GM18861 (cell line): ENCODE data around the gene ASB15.
"Not testable (repeated sequence)": the region's sequence is repeated elsewhere in the genome, so short reads cannot be mapped to it uniquely, and the experiment has no call there.

Experiments
- ATAC-seq: cut with Tn5 transposase; IDR thresholded peaks from one replicate; pipeline ENCODE4 v1.9.1; 2021; ENCODE audit not compliant: unreplicated experiment

The ASB15 gene

DNA sequence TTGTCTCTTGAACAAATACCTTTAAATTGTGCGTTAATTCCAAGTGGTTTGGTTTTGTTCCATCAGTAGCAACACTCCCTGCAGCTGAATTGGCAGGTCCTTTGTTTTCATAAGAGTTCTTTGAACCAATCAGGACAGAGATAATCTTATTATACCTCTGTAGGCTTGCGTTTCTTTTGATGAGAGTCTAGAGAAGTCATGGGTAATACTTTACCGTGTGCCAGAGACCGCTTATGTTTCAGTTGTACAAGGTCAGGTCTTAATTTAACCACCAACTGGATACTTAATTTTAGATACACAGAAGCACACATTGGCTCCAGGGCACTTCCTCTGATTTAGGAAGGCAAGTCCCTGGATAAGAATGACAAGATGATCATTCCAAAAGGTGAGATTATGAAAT lies at the start of gene ASB15:
Gene ASB15 (plus strand): TSS at position 292 of the 400 bp plus-strand sequence. CDS start 12,682 bp downstream, outside the sequence.
- no peak for ATAC-seq

DNA sequence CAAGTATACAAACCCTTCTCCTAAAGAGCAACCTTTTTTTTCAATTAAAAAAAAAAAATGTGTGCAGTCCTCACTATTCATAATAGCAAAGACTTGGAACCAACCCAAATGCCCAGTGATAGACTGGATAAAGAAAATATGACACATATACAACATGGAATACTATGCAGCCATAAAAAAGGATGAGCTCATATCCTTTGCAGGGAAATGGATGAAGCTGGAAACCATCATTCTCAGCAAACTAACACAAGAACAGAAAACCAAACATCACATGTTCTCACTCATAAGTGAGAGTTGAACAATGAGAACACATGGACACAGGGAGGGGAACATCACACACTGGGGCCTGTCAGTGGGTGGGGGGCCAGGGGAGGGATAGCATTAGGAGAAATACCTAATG lies 49.5 kb upstream of the ASB15 start:
- not testable (repeated sequence) for ATAC-seq

DNA sequence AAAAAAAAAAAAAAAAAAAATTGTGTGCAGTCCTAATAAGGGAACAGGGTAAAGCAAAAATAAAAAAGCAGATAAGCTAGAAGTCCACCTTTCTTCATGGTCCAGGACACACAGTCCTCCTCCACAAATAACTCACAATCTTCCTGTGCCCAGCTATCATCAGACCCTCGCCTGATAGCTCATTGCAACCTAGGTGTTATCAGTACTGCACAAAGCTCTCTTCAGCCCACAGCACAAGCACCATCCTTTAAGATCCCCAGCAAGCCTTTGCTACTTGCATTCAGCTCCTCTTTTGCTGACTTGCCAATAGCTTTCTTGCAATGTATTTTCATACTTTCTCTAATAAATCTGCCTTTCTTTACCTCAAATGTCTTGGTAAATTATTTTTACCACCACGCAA lies 49.0 kb upstream of the ASB15 start:
- no peak for ATAC-seq

DNA sequence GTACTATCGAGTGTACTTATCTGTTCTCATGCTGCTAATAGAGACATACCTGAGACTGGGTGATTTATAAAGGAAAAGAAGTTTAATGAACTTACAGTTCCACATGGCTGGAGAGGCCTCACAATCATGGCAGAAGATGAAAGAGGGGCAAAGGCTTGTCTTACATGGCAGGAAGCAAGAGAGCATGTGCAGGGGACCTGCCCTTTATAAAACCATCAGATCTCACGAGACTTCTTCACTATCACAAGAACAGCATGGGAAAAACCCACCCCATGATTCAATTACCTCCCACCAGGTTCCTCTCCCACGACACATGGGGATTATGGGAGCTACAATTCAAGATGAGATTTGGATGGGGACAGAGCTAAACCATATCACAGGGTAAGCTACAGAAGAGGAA lies 48.5 kb upstream of the ASB15 start:
- ATAC-seq = no peak

DNA sequence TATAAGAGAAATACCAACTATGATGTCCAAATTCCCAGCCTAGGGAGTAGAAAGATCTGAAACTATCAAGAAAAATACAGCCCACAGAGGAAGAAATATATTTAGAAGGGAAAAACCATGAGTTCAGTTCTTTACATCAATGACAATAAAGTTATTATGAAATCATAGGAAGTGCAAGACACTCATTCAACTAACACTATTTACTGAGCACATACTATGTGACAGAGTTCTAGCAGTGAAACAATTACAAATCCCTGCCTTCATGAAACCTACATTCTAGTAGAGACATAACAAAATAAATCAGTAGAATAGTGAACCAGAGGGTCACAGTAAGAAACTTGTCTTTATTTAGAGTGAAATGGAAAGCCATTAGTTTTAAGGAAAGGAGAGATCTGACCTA lies 46.1 kb upstream of the ASB15 start:
- ATAC-seq = no peak

DNA sequence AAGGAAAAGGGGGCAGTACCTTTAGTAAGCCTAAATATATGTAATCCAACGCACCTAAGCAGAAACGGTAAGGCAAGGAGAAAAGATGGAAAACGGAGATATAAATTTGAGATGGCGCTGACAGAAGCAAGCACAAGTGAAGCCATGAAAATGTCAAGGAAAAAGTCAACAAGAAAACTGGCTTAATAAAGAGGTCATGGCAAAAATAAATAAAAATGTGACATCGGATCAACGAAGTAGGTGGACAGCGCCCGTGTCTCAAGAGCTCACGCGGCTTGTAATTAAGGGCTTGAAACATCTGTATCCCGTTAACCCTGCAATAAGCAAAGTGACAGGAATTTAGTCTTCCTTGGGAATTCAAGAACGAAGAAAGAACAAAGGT lies 44.6 kb upstream of the ASB15 start:
- ATAC-seq = no peak

DNA sequence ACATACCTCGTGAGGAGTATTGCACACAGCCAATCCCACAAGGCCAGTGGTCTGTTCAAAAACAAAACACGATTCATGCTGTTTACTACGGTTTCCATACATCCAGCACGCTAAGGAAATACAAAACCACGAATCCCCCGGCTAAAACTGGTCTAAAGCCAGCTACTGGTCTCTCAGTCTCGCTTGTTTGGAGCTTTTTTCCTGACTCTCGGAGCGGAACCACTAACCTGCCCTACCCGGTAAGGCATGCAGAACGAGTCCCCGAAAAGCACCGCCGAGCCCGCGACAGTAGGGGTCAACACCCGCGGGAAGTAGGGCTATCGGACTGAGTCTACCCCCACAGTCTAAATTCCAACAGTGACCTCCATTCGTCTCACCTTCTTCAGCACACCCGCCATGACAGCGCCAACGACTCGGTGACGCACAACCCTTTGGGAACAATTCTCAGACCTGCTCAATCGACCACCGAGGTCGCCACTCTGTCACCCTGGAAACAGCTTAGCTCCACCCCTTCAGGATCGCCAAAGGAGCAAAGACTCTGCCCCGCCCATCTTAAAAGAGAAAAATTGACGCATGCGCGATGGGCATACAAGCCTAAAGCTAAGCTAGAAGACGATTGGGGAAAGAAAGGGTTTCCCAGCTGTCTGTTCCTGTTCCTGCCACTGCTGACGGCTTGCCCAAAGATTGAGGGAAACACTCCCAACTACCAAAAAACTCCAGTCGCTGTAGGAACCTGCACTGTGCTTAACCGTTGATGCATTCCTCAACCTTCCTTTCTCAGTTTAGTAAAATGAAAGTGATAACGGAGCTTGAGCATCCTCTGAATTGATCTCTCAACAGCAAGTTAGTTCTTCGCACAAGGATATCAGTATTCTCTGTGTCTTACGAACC lies 44.0 kb upstream of the ASB15 start, which contains the start of gene NDUFA5:
Gene NDUFA5 (minus strand): TSS at position 421 of the 891 bp plus-strand sequence. CDS start 23 bp downstream, at position 398.
- ATAC-seq = peak; percentile 94

DNA sequence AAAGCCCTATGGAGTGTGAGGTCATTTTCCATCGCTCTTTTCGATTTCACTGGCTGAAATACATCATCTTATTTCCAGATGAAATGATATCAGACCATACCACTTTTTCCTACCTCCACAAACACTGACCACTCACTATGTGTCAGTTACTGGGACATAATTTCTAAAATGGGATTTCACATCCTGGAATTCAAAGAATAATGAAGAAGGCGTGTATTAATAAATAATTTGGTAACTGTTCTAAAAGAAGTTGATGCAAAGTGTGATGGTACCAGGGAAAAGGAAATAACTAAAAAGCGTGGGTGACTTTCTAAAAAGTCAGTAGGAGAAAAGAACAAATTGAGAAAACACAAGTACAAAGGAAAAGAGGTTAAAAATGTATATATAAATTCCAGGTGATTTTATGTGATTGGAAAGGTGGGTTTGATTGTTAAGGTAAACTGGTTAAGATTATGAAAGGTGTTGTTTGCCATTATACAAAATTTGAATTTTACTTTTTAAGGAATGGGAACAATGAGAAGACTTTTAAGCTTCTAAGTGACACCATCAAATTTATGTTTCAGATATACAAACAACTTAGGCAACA lies 43.2 kb upstream of the ASB15 start:
- peak; percentile 2 for ATAC-seq

DNA sequence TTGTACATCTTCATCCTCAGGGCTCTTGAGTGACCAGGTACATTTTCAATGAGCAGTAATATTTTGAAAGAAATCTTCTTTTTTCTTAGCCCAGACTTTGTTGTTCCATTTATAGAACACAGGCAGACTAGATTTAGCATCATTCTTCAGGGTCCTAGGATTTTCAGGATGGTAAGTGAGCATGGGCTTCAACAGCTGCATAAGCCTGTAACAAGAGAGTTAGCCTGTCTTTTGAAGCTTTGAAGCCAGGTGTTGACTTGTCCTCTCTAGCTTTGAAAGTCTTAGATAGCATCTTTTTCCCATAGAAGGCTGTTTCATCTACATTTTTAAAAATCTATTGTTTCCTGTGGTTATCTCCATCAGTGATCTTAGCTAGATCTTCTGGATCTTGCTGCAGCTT lies 39.5 kb upstream of the ASB15 start:
- no peak for ATAC-seq

GRCh38 chr7:123569352-123570010 lies 32.1 kb upstream of the ASB15 start:
- ATAC-seq = no peak

DNA sequence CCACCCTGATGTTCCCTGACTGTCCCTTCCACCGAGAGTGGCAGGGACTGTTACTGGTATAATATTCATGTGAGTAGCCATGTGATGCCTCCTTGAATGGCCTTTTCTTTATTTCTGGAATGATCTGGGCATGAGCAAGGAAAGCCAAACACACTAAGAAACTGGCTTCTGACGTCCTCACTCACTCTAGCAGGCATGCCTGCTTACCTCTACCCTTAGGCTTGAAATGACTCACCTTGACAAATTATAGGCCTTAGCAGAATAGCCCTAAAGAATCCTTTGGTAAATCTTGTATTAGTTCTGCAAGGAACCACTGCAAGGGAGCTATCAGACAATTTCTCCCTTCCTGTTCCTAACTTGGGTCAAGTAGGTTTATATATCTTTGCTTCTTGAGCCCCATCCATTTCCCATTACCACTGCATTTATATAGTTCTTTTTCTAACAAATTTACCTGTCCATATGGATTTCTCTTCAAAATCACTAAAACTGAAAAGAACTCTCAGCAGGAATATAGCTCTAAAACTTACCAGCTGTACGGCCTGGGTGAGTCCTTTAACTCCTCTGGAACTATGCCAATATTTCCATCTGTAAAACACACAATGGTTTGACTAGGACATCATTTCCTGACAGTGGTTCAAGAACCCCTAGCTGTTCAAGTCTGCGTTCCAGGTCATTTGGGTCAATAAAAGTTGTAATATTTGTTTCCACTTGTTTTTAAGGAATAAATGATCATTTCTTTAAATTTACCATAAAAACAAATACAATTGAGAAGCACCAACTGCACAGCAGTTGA lies 31.0 kb upstream of the ASB15 start:
- ATAC-seq = peak; percentile 46

DNA sequence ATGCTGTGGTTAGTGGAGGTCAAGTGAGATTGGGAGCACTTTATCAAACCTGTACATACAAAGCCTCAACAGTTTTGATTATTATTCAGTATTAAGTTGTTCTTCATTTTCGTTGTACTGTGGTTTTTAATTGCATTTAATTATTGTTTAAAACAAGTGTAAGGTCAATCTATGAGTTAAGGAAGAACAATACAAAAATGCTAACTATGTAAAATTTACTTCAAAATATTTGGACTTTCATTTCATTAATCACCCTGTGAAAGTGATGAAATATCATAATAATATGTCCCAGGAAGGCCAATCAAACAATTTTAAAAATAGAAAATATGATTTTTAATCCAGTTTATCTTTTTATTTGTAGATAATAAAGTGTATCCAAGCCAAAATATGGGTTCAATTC lies 30.4 kb upstream of the ASB15 start:
- no peak for ATAC-seq

DNA sequence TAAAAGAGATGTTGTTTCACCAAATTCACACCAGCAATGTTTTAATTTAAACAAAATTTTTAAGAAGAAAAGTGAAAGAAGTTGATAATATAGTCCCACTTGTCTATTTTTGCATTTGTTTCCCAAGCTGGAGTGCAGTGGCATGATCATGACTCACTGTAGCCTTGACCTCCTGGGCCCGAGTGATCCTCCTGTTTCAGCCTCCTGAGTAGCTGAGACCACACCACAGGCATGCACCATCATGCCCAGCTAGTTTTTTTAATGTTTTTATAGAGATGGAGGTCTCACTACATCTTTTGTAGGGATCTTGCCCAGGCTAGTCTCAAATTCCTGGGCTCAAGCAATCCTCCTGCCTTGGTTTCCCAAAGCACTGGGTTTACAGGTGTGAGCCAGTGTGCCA lies 29.9 kb upstream of the ASB15 start:
- no peak for ATAC-seq

- ATAC-seq = no peak
Observed at GRCh38 chr7:123573341-123573740, 28.3 kb upstream of the ASB15 start.

DNA sequence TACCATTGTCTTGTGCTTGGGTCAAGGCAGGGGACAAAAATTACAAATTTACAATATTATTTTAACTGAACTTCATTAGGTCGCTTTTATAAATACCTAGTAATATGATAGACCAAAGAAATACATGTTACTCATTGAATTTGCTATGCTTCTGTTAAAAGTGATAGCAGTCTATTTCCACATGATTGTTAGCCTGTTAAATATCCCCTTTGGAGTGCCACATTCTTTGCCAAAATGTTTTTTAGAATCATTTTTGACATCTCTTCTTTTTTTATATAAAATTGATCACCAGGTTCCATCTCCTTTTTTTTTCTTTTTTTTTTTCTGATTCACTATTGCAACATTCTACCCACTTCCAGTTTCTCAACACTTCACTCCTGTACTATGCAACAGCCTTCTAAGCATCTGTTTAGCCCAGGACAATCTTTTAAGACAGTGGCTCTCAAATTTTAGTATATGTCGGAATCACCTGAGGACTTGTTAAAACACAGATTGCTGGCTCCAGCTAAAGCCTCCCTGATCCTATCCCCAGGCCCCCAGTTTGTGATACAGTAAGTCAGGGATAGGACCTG lies 27.6 kb upstream of the ASB15 start:
- ATAC-seq = no peak

DNA sequence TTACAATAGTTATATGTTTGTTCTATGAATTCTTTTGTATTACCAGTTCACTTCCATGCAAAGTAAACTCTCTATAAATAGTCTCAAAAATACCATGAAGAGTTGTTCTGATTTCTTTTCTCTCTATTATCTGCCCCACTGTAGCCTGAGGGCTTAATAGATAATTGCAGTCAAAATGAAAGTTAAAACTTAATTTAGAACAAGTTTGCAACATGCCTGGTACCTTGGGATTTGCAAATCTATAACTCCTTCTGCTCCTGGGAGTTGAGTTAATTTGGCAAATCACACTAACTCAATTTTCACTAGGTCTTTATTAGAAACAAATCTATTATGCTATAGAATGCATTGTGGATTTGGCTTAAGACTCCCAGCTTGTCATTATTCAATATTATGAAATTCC lies 22.2 kb upstream of the ASB15 start:
- ATAC-seq = no peak

DNA sequence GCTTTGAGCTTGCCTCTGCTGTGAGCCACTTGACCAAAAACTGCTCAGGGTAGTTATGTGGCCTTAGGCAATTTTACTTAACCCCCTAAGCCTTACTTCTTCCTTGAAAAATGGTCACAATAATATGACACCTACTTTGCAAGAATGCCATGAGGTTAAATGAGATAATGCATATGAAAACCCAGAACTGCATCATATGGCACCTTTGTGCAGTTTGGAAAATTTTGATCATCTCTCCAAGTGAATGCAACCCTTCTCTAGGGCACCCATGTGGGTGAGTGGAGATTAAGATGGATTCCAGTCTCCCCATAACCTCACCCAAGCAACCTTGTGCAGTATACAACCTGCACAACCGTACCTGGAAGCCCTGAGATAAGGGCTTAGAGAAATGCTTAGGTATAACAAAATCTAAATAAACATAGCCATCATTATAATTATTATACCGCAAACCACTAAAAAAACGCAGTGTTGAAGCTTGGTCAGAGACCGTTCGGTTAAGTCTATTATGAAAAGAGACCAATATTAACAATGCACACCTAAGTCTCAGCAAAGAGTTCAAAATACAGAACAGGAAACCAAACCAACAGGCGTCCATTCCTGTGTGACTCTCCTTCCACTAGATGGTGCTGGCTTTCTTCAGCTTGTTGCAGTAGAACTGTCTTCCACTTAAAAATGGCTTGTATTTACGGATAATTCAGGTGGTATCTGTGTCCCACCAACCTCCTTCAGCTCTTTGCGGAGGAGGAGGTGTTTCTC lies 21.0 kb upstream of the ASB15 start:
- ATAC-seq = peak; percentile 83

DNA sequence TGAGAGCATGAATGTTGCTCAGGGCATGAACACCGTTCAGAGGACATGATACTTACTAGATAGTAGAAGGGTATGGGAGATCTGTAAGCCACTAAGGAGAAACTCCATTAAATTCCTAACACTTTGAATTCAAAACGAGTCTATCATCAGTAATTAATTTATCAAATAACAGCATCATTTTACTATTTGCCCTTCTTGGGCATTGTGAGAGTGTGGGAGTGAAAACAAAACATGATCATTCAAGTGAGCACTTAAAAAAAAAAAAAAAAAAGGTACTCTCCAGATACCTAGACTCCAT lies 20.5 kb upstream of the ASB15 start:
- peak; percentile 5 for ATAC-seq

- no peak for ATAC-seq
Observed at GRCh38 chr7:123583821-123584220, 17.8 kb upstream of the ASB15 start.

- no peak for ATAC-seq
Observed at GRCh38 chr7:123588376-123588775, 13.2 kb upstream of the ASB15 start.
